ENCODE results near the gene DNAL4.
A peak's percentile ranks its signal among the peaks of the same experiment; 100 is the strongest.

The DNAL4 gene

GRCh38 chr22:38793721-38794466 lies at the start of gene DNAL4:
TSS of gene DNAL4 (minus strand) at chr22:38794143. CDS start at chr22:38782731, 11,412 bp downstream.
- peak; percentile 91 for DNase-seq

- peak; percentile 64 for DNase-seq
Measured at GRCh38 chr22:38843201-38843656, 49.3 kb upstream of the DNAL4 start.

GRCh38 chr22:38842512-38843200 lies 48.7 kb upstream of the DNAL4 start:
- DNase-seq: no peak

GRCh38 chr22:38841635-38842034 lies 47.7 kb upstream of the DNAL4 start:
- no peak for DNase-seq

GRCh38 chr22:38841211-38841610 lies 47.3 kb upstream of the DNAL4 start:
- DNase-seq: no peak

GRCh38 chr22:38840129-38840528 lies 46.2 kb upstream of the DNAL4 start:
- DNase-seq: no peak

GRCh38 chr22:38839686-38840085 lies 45.7 kb upstream of the DNAL4 start:
- DNase-seq: no peak

GRCh38 chr22:38837414-38837928 lies 43.5 kb upstream of the DNAL4 start:
- DNase-seq: no peak

- no peak for DNase-seq
Measured at GRCh38 chr22:38835888-38836301, 42.0 kb upstream of the DNAL4 start.

- no peak for DNase-seq
Measured at GRCh38 chr22:38834991-38835390, 41.0 kb upstream of the DNAL4 start.

- DNase-seq: no peak
Measured at GRCh38 chr22:38834215-38834953, 40.4 kb upstream of the DNAL4 start.

- DNase-seq: no peak
Measured at GRCh38 chr22:38833061-38833460, 39.1 kb upstream of the DNAL4 start.

- DNase-seq: no peak
Measured at GRCh38 chr22:38832005-38832978, 38.3 kb upstream of the DNAL4 start.

- DNase-seq: no peak
Measured at GRCh38 chr22:38831166-38831945, 37.4 kb upstream of the DNAL4 start.

- no peak for DNase-seq
Measured at GRCh38 chr22:38830845-38831108, 36.8 kb upstream of the DNAL4 start.

GRCh38 chr22:38830026-38830844 lies 36.3 kb upstream of the DNAL4 start:
- DNase-seq: no peak

- no peak for DNase-seq
Measured at GRCh38 chr22:38829485-38829884, 35.5 kb upstream of the DNAL4 start.

- no peak for DNase-seq
Measured at GRCh38 chr22:38828616-38829205, 34.8 kb upstream of the DNAL4 start.

- DNase-seq: no peak
Measured at GRCh38 chr22:38828191-38828590, 34.2 kb upstream of the DNAL4 start.

- DNase-seq: no peak
Measured at GRCh38 chr22:38827510-38827909, 33.6 kb upstream of the DNAL4 start.
